ENCODE data around the gene NR3C2. TPM values are rescaled to one million over a fixed set of nuclear protein-coding genes. Genes with fewer than 3 reads are reported as not detected.

Gene NR3C2
- total RNA-seq, 1 experiment from 2014 or later: 1.6 TPM

- Histone ChIP-seq H3K4me1 (ENCODE audit: insufficient read depth, low read length, poor library complexity, severe bottlenecking) (no peaks in the 10 kb centered on the region), H3K36me3 (ENCODE audit: insufficient read depth, low read length, poor library complexity, severe bottlenecking) (no peaks in the 10 kb centered on the region), H3K27me3 (replicated peaks; ENCODE audit: insufficient read depth, low read depth, low read length, poor library complexity) (no peaks in the 10 kb centered on the region), H3K4me3 (ENCODE audit: low read depth, low read length, poor library complexity, severe bottlenecking) (no peak overlapping the region), H3K27ac (ENCODE audit: low read depth, low read length, poor library complexity, severe bottlenecking) (no peak overlapping the region), H3K9me3 (ENCODE audit: low read depth, low read length, poor library complexity, severe bottlenecking) (peaks cover 9% of the 10 kb centered on the region)
- TF ChIP-seq CTCF (conservative IDR thresholded peaks at IDR 0.05; ENCODE audit: low read depth, low read length) (no peak), EZH2 (IDR thresholded peaks at IDR 0.05; ENCODE audit: borderline replicate concordance, low read depth, low read length, poor library complexity, severe bottlenecking) (no peak)
- ChIA-PET CTCF (no interaction called here), POLR2A (ENCODE audit: low non-redundant PET) (no interaction called here)
- intact Hi-C loops (cut with micrococcal nuclease; ENCODE audit: unreplicated experiment): no loop called here
- DNase-seq (ENCODE audit: low spot score): no peak
- BruUV-seq (replicated peaks): no TSS peak
Observed at GRCh38 chr4:148305751-148306150, 136.5 kb downstream of the NR3C2 start.

GRCh38 chr4:148302416-148302815, 139.8 kb downstream of the NR3C2 start:
- H3K4me3 ChIP-seq (ENCODE audit: low read depth, low read length, poor library complexity, severe bottlenecking): no peak overlapping the region
- no peak for DNase-seq (ENCODE audit: low spot score)
- ChIA-PET CTCF (no interaction called here), POLR2A (ENCODE audit: low non-redundant PET) (no interaction called here)
- H3K4me1 ChIP-seq (ENCODE audit: insufficient read depth, low read length, poor library complexity, severe bottlenecking): no peaks in the 10 kb centered on the region
- no peak for TF ChIP-seq EZH2 (IDR thresholded peaks at IDR 0.05; ENCODE audit: borderline replicate concordance, low read depth, low read length, poor library complexity, severe bottlenecking)
- no peaks in the 10 kb centered on the region for H3K36me3 ChIP-seq (ENCODE audit: insufficient read depth, low read length, poor library complexity, severe bottlenecking)
- peaks cover 12% of the 10 kb centered on the region for H3K9me3 ChIP-seq (ENCODE audit: low read depth, low read length, poor library complexity, severe bottlenecking)
- intact Hi-C loops (cut with micrococcal nuclease; ENCODE audit: unreplicated experiment): no loop called here
- no peaks in the 10 kb centered on the region for H3K27me3 ChIP-seq (replicated peaks; ENCODE audit: insufficient read depth, low read depth, low read length, poor library complexity)
- BruUV-seq (replicated peaks): no TSS peak
- H3K27ac ChIP-seq (ENCODE audit: low read depth, low read length, poor library complexity, severe bottlenecking): no peak overlapping the region

- H3K27ac ChIP-seq (ENCODE audit: low read depth, low read length, poor library complexity, severe bottlenecking): no peak overlapping the region
- ChIA-PET CTCF (no interaction called here), POLR2A (ENCODE audit: low non-redundant PET) (no interaction called here)
- no peaks in the 10 kb centered on the region for H3K4me1 ChIP-seq (ENCODE audit: insufficient read depth, low read length, poor library complexity, severe bottlenecking)
- no TSS peak for BruUV-seq (replicated peaks)
- DNase-seq (ENCODE audit: low spot score): no peak
- TF ChIP-seq CTCF (conservative IDR thresholded peaks at IDR 0.05; ENCODE audit: low read depth, low read length) (no peak), EZH2 (IDR thresholded peaks at IDR 0.05; ENCODE audit: borderline replicate concordance, low read depth, low read length, poor library complexity, severe bottlenecking) (no peak)
- H3K27me3 ChIP-seq (replicated peaks; ENCODE audit: insufficient read depth, low read depth, low read length, poor library complexity): no peaks in the 10 kb centered on the region
- H3K36me3 ChIP-seq (ENCODE audit: insufficient read depth, low read length, poor library complexity, severe bottlenecking): no peaks in the 10 kb centered on the region
- intact Hi-C loops (cut with micrococcal nuclease; ENCODE audit: unreplicated experiment): no loop called here
- H3K9me3 ChIP-seq (ENCODE audit: low read depth, low read length, poor library complexity, severe bottlenecking): peaks cover 12% of the 10 kb centered on the region
- no peak overlapping the region for H3K4me3 ChIP-seq (ENCODE audit: low read depth, low read length, poor library complexity, severe bottlenecking)
Observed at GRCh38 chr4:148300877-148301276, 141.3 kb downstream of the NR3C2 start.

GRCh38 chr4:148299337-148299736, 142.9 kb downstream of the NR3C2 start:
- H3K4me1 ChIP-seq (ENCODE audit: insufficient read depth, low read length, poor library complexity, severe bottlenecking): no peaks in the 10 kb centered on the region
- H3K36me3 ChIP-seq (ENCODE audit: insufficient read depth, low read length, poor library complexity, severe bottlenecking): no peaks in the 10 kb centered on the region
- BruUV-seq (replicated peaks): no TSS peak
- intact Hi-C loops (cut with micrococcal nuclease; ENCODE audit: unreplicated experiment): no loop called here
- ChIA-PET POLR2A (ENCODE audit: low non-redundant PET) (no interaction called here), CTCF (no interaction called here)
- TF ChIP-seq EZH2 (IDR thresholded peaks at IDR 0.05; ENCODE audit: borderline replicate concordance, low read depth, low read length, poor library complexity, severe bottlenecking): no peak
- TF ChIP-seq CTCF (conservative IDR thresholded peaks at IDR 0.05; ENCODE audit: low read depth, low read length): no peak
- no peak overlapping the region for H3K4me3 ChIP-seq (ENCODE audit: low read depth, low read length, poor library complexity, severe bottlenecking)
- H3K27ac ChIP-seq (ENCODE audit: low read depth, low read length, poor library complexity, severe bottlenecking): no peak overlapping the region
- peaks cover 12% of the 10 kb centered on the region for H3K9me3 ChIP-seq (ENCODE audit: low read depth, low read length, poor library complexity, severe bottlenecking)
- DNase-seq (ENCODE audit: low spot score): no peak
- no peaks in the 10 kb centered on the region for H3K27me3 ChIP-seq (replicated peaks; ENCODE audit: insufficient read depth, low read depth, low read length, poor library complexity)

All from A673 (cell line).